NCI-H526 (cell line): ENCODE results near the gene MINK1.

Experiments used
- DNase-seq, 2 experiments: peaks; one replicate each; lab custom pipeline; 2025; lab: John Stamatoyannopoulos, UW

Gene MINK1

GRCh38 chr17:4833178-4833940, at the start of gene MINK1:
Gene MINK1 (plus strand): TSS chr17:4833340. CDS start chr17:4833584, 244 bp downstream.
- peak; percentile 75 to 93 for DNase-seq

- peak in 1 of 2 experiments; percentile 6 for DNase-seq
These were observed 47.6 kb upstream of the MINK1 start for GRCh38 chr17:4785311-4786105.

DNA sequence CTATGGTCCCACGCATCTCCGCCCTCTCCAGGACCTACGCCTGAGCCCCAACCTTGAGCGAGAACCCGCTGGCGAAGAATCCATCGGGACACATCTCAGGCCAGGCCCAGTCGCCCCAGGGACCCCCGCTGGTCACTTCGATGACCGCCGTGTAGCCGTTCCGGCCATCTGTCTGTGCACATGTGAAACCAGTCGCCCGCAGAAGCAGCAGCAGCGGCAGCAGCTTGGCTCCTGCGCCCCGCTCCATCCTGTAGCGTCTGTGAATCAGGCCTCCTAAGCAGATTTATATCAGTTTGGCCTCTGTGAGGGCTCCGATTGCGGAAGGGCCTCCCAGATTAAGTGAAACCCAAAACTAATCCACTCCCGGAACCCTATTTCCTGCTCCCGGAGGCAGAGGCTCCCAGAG, 47.0 kb upstream of the MINK1 start, which contains the start of gene VMO1:
TSS of gene VMO1 (minus strand) at position 259 of the 406 bp plus-strand sequence. CDS start at position 247, 12 bp downstream.
- DNase-seq, result no peak

GRCh38 chr17:4786516-4786915, 46.6 kb upstream of the MINK1 start:
- no peak for DNase-seq

DNA sequence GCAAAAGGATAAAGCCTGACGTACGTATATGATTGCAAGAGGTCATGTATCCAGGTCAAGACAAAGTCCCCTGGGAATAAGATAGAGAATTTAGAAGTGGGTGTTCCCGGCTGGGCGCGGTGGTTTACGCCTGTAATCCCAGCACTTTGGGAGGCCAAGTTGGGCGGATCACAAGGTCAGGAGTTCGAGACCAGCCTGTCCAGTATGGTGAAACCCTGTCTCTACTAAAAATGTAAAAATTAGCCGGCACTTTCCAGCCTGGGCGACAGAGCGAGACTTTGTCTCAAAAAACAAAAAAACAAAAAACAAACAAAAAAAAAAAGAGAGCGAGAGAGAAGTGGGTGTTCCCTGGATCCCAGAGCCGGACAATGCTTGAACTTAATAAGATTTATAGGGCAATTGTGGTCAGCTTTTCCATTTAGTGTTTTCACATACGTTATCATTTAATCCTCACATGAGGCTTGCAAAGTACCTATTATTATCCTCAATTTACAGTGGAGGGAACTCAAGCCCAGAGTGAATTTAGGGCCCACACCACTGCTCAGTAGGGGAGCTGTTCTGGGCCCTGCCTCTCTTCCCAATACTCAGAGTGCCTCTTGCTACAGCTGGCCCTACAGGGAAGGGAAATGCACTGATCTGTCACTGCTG, 44.9 kb upstream of the MINK1 start:
- DNase-seq, result peak in 1 of 2 experiments; percentile 26

DNA sequence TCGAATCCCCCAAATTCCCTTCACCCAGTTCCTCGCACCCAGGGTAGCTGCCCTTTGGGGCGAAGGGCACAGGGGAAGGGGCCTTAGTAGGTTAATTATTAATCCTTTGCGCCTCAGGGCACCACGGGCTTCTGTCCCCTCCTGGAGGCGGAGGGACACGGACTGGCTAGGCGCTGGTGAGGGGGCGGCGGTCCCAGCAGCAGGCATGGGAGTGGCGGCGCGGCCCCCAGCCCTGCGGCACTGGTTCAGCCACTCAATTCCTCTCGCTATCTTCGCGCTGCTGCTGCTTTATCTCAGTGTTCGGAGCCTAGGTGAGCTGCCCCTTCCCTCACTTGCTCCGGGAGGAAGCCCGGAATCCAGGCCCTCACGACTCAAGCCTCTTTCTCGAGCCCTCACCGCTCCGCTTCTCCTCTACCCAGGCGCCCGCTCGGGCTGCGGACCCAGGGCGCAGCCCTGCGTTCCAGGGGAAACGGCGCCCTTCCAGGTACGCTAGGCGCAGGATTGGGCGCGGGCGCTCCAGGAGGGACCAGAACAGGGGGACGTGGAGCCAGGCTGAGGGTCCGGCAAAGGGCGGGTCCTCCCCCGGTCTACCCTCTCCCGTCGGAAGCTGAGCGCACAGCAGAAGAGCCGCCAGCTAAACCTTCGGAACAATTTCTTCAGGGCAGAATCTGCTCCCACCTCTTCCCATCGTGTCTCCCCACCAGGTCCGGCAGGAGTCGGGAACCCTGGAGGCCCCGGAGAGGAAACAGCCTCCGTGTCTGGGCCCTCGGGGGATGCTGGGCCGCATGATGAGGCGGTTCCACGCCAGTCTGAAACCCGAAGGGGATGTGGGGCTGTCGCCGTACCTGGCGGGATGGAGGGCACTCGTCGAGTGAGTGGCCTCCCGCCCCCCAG, 44.1 kb upstream of the MINK1 start, which contains the start of gene GLTPD2:
TSS of gene GLTPD2 (plus strand) at position 158 of the 894 bp plus-strand sequence. CDS start at position 206, 48 bp downstream.
- DNase-seq, result peak in 1 of 2 experiments; percentile 56

GRCh38 chr17:4789701-4789950, 43.5 kb upstream of the MINK1 start:
- DNase-seq, result no peak

GRCh38 chr17:4789951-4790704, 43.0 kb upstream of the MINK1 start:
- DNase-seq, result peak; percentile 46 to 81

- no peak for DNase-seq
These were observed 42.4 kb upstream of the MINK1 start for GRCh38 chr17:4790705-4791088.

DNA sequence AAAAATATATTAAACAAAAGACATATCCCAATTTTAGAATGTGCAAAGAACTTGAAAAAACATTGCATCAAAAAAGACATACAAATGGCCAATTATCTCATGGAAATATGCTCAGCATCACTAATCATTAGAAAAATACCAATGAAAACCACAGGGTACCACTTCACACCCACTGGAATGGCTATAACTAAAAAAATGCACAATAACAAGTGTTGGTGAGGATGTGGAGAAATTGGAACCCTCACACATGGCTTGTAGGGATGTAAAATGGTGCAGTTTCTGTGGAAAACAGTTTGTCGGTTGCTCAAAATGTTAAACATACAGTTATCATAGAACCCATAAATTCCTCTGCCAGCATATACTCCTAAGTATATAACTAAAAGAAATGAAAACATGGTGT, 38.0 kb upstream of the MINK1 start:
- DNase-seq, result no peak

- peak in 1 of 2 experiments; percentile 20 for DNase-seq
These were observed 36.6 kb upstream of the MINK1 start for GRCh38 chr17:4796552-4796920.

GRCh38 chr17:4800462-4801196, 32.5 kb upstream of the MINK1 start:
- no peak for DNase-seq

- DNase-seq, result no peak
These were observed 30.9 kb upstream of the MINK1 start, which contains the start of gene C17orf114 for GRCh38 chr17:4802228-4802627. Gene C17orf114 (minus strand): TSS chr17:4802328.

DNA sequence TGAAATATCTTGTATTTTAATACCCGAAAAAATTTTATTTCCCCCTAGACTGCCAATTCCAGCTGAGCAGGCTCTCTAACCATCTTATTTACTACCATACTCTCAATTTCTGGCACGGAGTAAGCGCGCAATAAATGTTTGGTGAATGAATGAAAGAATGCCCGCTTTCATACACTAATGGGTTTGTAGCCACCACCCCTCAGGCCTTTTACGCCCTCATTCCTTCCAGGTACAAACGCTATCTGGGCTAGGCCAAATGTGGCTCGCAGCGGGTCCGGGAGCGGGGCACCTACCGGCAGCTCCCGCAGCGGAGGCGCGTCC, 26.7 kb upstream of the MINK1 start:
- DNase-seq, result peak in 1 of 2 experiments; percentile 62

- DNase-seq, result peak; percentile 17 to 85
These were observed 26.1 kb upstream of the MINK1 start, which contains the start of gene PLD2 for GRCh38 chr17:4806777-4807604. Gene PLD2 (plus strand): TSS chr17:4807152. CDS start chr17:4807773, 621 bp downstream.

DNA sequence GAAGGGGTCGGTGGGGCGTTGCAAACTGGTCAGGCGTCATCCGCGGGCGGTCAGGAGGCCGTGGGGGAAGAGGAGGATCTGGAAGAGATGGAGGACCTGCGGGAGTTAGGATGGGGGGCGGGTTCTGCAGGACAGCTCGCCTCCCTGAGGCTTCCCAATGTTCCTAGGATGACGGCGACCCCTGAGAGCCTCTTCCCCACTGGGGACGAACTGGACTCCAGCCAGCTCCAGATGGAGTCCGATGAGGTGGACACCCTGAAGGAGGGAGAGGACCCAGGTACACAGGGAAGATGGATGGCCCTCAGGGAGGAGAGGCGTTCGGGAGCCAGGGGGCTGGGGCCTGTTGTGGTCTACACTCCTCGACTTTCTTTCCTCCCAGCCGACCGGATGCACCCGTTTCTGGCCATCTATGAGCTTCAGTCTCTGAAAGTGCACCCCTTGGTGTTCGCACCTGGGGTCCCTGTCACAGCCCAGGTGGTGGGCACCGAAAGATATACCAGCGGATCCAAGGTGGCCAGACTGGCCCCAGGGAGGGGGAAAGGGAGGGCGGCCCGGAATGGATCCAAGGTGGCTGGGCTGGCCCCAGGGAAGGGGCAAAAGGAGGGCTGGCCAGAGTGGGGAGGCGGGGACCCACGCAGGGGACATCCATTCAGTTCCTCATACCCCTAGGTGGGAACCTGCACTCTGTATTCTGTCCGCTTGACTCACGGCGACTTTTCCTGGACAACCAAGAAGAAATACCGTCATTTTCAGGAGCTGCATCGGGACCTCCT, 25.3 kb upstream of the MINK1 start:
- DNase-seq, result no peak

DNA sequence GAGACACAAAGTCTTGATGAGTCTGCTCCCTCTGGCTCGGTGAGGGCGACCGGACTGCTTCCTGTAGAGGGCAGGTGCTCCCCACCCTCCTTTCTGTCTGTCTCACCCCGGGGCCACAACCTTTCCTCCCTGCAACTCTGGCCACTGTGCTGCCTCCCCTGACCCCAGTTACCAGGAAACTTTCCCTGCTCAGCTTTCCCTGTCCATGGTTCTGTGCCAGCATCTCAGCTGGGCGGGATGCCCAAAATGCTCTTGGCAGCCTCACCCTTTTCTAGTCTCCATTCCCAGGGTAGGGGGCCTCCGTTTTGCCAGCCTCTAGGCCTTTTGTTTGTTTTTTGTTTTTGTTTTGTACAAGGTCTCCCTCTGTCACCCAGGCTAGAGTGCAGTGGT, 24.8 kb upstream of the MINK1 start:
- no peak for DNase-seq

DNA sequence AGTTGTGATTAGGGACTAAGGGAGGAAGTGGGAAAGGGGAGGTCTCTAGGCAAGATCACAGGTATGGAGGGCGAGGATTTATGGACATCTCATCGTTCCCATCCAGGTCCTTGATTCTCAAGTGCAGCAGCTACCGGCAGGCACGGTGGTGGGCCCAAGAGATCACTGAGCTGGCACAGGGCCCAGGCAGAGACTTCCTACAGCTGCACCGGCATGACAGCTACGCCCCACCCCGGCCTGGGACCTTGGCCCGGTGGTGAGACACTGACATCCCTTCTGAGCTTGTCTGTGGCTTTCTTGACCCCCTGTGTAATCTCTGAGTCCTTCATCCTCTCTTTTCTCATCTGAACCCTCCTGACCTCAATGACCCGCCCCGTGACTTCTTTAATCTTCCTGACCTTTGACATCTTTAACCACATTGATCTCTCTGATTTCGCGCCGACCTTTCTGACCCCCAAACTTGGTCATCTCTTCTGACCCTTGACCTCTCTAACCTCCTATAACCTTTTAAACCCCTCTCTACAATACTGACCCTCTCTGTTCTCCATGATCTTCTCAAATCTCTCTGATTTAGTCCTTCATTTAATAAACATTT, 22.3 kb upstream of the MINK1 start:
- no peak for DNase-seq
